Upper lobe of left lung (tissue), 4 donors: Measurements from ENCODE around the gene IL17RE.

ENCODE experiments used
- POLR2A ChIP-seq, 4 donors: fragments of 450-650 bp; IDR thresholded peaks; one replicate each; pipeline ENCODE4 v1.5.1; 2016 to 2017; ENCODE audit warnings: antibody characterized with exemption in 4 of 4, mild to moderate bottlenecking in 2 of 4
- TF ChIP-seq, protein P1 (sequence below), 6 experiments: fragments of 450-650 bp in 4 of 6; fragments of 200-600 bp in 2 of 6; sonication (generic) in 2 of 6; IDR thresholded peaks; one replicate each; pipeline ENCODE4 v1.5.1; 2016 to 2019; ENCODE audit warnings: antibody characterized with exemption in 6 of 6

- TF ChIP-seq, protein P1, sequence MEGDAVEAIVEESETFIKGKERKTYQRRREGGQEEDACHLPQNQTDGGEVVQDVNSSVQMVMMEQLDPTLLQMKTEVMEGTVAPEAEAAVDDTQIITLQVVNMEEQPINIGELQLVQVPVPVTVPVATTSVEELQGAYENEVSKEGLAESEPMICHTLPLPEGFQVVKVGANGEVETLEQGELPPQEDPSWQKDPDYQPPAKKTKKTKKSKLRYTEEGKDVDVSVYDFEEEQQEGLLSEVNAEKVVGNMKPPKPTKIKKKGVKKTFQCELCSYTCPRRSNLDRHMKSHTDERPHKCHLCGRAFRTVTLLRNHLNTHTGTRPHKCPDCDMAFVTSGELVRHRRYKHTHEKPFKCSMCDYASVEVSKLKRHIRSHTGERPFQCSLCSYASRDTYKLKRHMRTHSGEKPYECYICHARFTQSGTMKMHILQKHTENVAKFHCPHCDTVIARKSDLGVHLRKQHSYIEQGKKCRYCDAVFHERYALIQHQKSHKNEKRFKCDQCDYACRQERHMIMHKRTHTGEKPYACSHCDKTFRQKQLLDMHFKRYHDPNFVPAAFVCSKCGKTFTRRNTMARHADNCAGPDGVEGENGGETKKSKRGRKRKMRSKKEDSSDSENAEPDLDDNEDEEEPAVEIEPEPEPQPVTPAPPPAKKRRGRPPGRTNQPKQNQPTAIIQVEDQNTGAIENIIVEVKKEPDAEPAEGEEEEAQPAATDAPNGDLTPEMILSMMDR (IDR thresholded peaks at IDR 0.05): no peak
- no peak for TF ChIP-seq POLR2A (IDR thresholded peaks at IDR 0.05)
These were observed 9.2 kb downstream of the IL17RE start for GRCh38 chr3:9911863-9912262.
